Panc1 (cell line): ENCODE measurements around the gene SSC4D. TPM values are rescaled to one million over a fixed set of nuclear protein-coding genes. Genes with fewer than 3 reads are reported as not detected.

Experiments used
- ATAC-seq: fragments of 200-7000 bp; cut with Tn5 transposase; 2 replicates; pipeline ENCODE4 v1.9.1; 2020; ENCODE audit warnings: mild to moderate bottlenecking, moderate library complexity
- BruUV-seq: library from RNA; stranded (reverse); fragments of 400-500 nt; replicated peaks from 2 replicates; lab custom pipeline; 2021; lab: Mats Ljungman, UMichigan
- CTCF ChIA-PET: fragments of 300-600 bp; sonication (Branson Sonifier 250); formaldehyde crosslinking; loops from one replicate; lab custom pipeline; 2022; ENCODE audit warnings: antibody characterized with exemption; lab: Charles Lee
- POLR2A ChIA-PET: fragments of 300-600 bp; sonication (Branson Sonifier 250); formaldehyde crosslinking; loops from one replicate; lab custom pipeline; 2022; ENCODE audit warnings: antibody characterized with exemption; lab: Charles Lee
- DNase-seq: peaks from one replicate; pipeline ENCODE4 v3.0.0-alpha.2; 2010; ENCODE audit warnings: low read depth, low spot score
- H3K27ac ChIP-seq: 2 replicates; pipeline ENCODE4 v1.5.1; 2011; ENCODE audit warnings: mild to moderate bottlenecking, low read length, inconsistent platforms
- H3K27me3 ChIP-seq: fragments of 200-500 bp; sonication (Bioruptor generic); 2 replicates; pipeline ENCODE4 v1.6.0; 2014; ENCODE audit warnings: low read length, inconsistent platforms; ENCODE audit not compliant: control insufficient read depth, insufficient read depth
- H3K36me3 ChIP-seq: fragments of 200-500 bp; sonication (Bioruptor generic); 2 replicates; pipeline ENCODE4 v1.5.1; 2014; ENCODE audit warnings: inconsistent platforms, mild to moderate bottlenecking, low read length, moderate library complexity; ENCODE audit not compliant: control insufficient read depth, insufficient read depth
- H3K4me1 ChIP-seq: 2 replicates; pipeline ENCODE4 v1.5.1; 2011; ENCODE audit warnings: inconsistent platforms, mild to moderate bottlenecking, low read length, moderate library complexity; ENCODE audit not compliant: control insufficient read depth, insufficient read depth
- H3K4me3 ChIP-seq, 2 experiments: 2 replicates each; pipeline ENCODE4 v1.5.1; 2011 to 2012; ENCODE audit warnings: low read depth in 2 of 2, low read length in 2 of 2, mild to moderate bottlenecking in 2 of 2, inconsistent platforms in 1 of 2, moderate library complexity in 1 of 2
- H3K9me3 ChIP-seq: fragments of 200-500 bp; sonication (Bioruptor generic); 2 replicates; pipeline ENCODE4 v1.5.1; 2014; ENCODE audit warnings: low read depth, mild to moderate bottlenecking, inconsistent platforms, low read length, moderate library complexity; ENCODE audit not compliant: control insufficient read depth, insufficient read depth
- POLR2AphosphoS5 ChIP-seq: IDR thresholded peaks from 2 replicates; pipeline ENCODE4 v1.6.1; 2012; ENCODE audit warnings: mild to moderate bottlenecking, low read depth, low read length, moderate library complexity
- SIN3A ChIP-seq: IDR thresholded peaks from 2 replicates; pipeline ENCODE4 v1.6.1; 2012; ENCODE audit warnings: low read depth, mild to moderate bottlenecking, low read length, moderate library complexity, borderline replicate concordance; ENCODE audit not compliant: insufficient read depth
- TCF7L2 ChIP-seq: IDR thresholded peaks from 2 replicates; pipeline ENCODE4 v1.6.1; 2011; ENCODE audit warnings: mild to moderate bottlenecking, low read depth, low read length, inconsistent platforms
- in situ Hi-C: cut with HindIII; loops from 2 replicates; pipeline ENCODE4 v1.10.0; 2016; ENCODE audit warnings: low sequenced_read_pairs, low pct_unique_long_range_greater_than_20kb
- intact Hi-C: fragments of 100-400 bp; cut with micrococcal nuclease; formaldehyde crosslinking; loops from one replicate; pipeline ENCODE4 v1.10.0; 2022; ENCODE audit not compliant: unreplicated experiment
- total RNA-seq: library from RNA; stranded (reverse); gene quantifications from one replicate; pipeline ENCODE4 v1.2.1, GENCODE V29; 2021; ENCODE audit not compliant: unreplicated experiment
- TF ChIP-seq, protein P1 (sequence below): fragments of 450-650 bp; IDR thresholded peaks from 2 replicates; pipeline ENCODE4 v1.5.1; 2017; ENCODE audit warnings: mild to moderate bottlenecking
- TF ChIP-seq, protein P2 (sequence below), 2 experiments: IDR thresholded peaks; 2 replicates each; pipeline ENCODE4 v1.6.1; 2011 to 2012; ENCODE audit warnings: low read depth in 2 of 2, control low read depth in 1 of 2, low read length in 1 of 2, mild to moderate bottlenecking in 1 of 2, moderate library complexity in 1 of 2; ENCODE audit not compliant: insufficient read depth in 1 of 2

SSC4D gene
- total RNA-seq, 1 experiment from 2014 or later, result 1.6 TPM

DNA sequence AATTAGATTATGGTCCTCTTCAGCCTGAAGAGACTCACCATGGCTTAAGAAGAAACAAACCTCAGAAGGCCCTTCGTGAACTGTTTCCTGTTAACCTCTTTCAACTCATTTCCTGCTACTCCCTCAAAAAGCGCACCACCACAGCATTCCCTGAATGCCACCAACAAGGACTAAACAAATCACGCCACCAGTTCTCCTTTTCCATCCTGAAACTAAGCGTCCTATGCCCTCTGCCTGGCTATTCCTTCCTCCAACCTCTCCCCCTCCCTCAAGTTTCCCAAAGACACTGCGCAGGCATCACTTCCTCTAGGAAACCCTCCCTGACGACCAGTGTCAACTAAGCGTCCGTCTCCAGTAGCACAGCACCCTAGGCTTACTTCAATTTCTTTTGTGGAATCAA, 62.7 kb downstream of the SSC4D start:
- no peak overlapping the region for H3K27ac ChIP-seq
- in situ Hi-C loops, result no loop called here
- intact Hi-C loops, result no loop called here
- H3K27me3 ChIP-seq, result no peaks in the 10 kb centered on the region
- H3K36me3 ChIP-seq, result peaks cover 16% of the 10 kb centered on the region
- CTCF ChIA-PET, result no interaction called here
- no peak overlapping the region for H3K4me3 ChIP-seq
- BruUV-seq, result no TSS peak
- TF ChIP-seq POLR2AphosphoS5 (no peak), TCF7L2 (no peak), SIN3A (no peak)
- TF ChIP-seq, protein P1, sequence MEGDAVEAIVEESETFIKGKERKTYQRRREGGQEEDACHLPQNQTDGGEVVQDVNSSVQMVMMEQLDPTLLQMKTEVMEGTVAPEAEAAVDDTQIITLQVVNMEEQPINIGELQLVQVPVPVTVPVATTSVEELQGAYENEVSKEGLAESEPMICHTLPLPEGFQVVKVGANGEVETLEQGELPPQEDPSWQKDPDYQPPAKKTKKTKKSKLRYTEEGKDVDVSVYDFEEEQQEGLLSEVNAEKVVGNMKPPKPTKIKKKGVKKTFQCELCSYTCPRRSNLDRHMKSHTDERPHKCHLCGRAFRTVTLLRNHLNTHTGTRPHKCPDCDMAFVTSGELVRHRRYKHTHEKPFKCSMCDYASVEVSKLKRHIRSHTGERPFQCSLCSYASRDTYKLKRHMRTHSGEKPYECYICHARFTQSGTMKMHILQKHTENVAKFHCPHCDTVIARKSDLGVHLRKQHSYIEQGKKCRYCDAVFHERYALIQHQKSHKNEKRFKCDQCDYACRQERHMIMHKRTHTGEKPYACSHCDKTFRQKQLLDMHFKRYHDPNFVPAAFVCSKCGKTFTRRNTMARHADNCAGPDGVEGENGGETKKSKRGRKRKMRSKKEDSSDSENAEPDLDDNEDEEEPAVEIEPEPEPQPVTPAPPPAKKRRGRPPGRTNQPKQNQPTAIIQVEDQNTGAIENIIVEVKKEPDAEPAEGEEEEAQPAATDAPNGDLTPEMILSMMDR, result no peak
- TF ChIP-seq, protein P2, sequence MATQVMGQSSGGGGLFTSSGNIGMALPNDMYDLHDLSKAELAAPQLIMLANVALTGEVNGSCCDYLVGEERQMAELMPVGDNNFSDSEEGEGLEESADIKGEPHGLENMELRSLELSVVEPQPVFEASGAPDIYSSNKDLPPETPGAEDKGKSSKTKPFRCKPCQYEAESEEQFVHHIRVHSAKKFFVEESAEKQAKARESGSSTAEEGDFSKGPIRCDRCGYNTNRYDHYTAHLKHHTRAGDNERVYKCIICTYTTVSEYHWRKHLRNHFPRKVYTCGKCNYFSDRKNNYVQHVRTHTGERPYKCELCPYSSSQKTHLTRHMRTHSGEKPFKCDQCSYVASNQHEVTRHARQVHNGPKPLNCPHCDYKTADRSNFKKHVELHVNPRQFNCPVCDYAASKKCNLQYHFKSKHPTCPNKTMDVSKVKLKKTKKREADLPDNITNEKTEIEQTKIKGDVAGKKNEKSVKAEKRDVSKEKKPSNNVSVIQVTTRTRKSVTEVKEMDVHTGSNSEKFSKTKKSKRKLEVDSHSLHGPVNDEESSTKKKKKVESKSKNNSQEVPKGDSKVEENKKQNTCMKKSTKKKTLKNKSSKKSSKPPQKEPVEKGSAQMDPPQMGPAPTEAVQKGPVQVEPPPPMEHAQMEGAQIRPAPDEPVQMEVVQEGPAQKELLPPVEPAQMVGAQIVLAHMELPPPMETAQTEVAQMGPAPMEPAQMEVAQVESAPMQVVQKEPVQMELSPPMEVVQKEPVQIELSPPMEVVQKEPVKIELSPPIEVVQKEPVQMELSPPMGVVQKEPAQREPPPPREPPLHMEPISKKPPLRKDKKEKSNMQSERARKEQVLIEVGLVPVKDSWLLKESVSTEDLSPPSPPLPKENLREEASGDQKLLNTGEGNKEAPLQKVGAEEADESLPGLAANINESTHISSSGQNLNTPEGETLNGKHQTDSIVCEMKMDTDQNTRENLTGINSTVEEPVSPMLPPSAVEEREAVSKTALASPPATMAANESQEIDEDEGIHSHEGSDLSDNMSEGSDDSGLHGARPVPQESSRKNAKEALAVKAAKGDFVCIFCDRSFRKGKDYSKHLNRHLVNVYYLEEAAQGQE (IDR thresholded peaks at IDR 0.05; ENCODE audit: insufficient read depth in 1 of 2, low read depth in 2 of 2, low read length in 1 of 2), result no peak
- POLR2A ChIA-PET, result no interaction called here
- ATAC-seq, result no peak
- peaks cover 2% of the 10 kb centered on the region; the same call in 1 of the 2 replicates for H3K4me1 ChIP-seq
- no peak for DNase-seq
- H3K9me3 ChIP-seq, result no peaks in the 10 kb centered on the region

DNA sequence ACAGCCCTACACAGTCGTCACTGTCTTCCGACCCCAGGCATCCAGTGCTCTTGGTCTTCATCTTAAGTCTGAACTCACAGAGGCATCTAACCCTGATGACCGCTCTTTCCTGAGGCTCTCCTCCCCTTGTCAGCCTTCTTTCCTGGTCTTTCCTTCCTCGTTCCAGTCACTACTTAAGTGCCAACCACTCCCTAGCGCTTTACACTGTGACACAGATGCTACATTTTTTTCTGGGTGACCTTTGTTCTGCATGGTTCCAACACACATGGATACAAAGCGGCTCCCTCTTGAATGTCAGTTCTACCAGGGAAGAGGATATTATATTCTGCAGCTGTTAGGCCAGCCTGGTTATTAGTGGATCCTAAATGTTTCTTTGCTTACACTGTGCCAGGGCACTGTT, 63.4 kb downstream of the SSC4D start:
- H3K4me1 ChIP-seq, result peaks cover 6% of the 10 kb centered on the region; the same call in 1 of the 2 replicates
- ATAC-seq (no peak), DNase-seq (no peak)
- in situ Hi-C loops (no loop called here), intact Hi-C loops (no loop called here)
- BruUV-seq, result TSS peak; percentile 28
- CTCF ChIA-PET, result no interaction called here
- H3K4me3 ChIP-seq, result no peak overlapping the region
- no peak for TF ChIP-seq TCF7L2
- TF ChIP-seq, protein P2 (IDR thresholded peaks at IDR 0.05; ENCODE audit: insufficient read depth in 1 of 2, low read depth in 2 of 2, low read length in 1 of 2), result no peak
- TF ChIP-seq POLR2AphosphoS5, result no peak
- TF ChIP-seq, protein P1, result no peak
- H3K36me3 ChIP-seq, result peaks cover 16% of the 10 kb centered on the region
- H3K9me3 ChIP-seq, result no peaks in the 10 kb centered on the region
- H3K27ac ChIP-seq, result no peak overlapping the region
- POLR2A ChIA-PET, result no interaction called here
- no peaks in the 10 kb centered on the region for H3K27me3 ChIP-seq
